GM19455 (cell line): ENCODE data around the gene PNMA8A.

Experiments used
- ATAC-seq: cut with Tn5 transposase; IDR thresholded peaks from one replicate; pipeline ENCODE4 v1.9.1; 2021; ENCODE audit not compliant: unreplicated experiment

Gene PNMA8A

DNA sequence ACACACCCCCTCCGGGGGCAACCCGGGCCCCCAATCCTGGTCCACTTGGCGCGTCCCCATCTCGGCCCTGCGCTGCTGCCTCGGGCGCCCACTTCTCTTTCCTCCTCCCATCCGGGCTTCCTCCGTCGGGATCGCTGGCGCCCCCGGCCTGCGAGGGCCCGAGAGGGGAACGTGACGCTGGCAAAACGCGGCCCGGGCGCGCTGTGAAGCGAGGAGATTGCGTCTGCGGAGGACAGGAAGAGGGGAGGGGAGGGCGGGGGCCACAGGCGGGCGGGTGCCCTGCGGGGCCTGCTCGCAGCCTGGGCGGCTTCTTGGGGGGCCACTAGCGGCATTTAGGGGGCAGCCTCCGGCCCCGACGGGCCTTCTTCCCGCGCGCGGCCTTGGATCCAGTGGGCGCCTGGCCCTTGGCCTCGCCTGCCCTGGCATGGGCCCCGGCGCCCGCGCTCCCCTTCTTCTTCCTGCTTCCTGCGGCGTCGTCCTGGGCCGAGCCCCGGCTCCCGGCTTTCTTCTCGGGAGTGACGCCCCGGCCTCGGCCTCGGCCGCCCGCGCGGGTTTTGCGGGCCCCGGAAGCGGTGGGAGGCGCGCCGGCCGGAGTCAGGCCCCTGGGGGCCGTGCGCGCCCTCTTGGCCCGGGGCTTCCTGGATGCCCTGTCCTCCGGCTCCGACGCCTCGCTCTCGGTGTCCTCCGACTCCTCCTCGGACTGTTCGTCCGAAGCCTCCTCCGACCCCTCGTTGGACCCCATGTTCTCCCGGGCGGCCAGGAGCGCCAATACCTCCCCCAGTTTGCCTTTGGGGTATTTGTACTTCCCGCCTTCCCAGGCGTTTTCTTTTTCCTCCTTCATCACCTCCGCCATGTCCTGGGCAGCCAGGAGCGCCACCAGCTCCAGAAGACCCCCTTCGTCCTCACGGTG, 22.1 kb upstream of the PNMA8A start:
- ATAC-seq = no peak

DNA sequence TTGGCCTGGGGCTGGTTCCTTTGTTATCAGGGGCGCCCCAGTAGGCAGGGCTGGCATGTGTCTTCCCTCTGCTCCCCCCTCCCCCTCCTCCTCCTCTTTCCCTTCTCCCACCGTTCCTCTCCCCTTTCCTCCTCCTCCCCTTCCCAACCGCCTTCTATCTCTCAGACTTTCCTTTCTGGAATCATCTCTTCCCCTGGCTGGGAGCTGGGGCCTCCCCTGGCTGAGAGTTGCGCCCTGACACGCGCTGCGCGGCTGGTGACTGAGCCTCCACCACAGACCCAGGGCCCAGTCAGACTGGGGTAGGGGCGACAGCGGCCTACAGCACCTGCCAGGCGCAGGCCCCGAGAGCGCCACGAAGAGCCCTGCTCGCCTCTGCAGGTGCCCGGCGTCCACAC, 21.5 kb upstream of the PNMA8A start:
- no peak for ATAC-seq

DNA sequence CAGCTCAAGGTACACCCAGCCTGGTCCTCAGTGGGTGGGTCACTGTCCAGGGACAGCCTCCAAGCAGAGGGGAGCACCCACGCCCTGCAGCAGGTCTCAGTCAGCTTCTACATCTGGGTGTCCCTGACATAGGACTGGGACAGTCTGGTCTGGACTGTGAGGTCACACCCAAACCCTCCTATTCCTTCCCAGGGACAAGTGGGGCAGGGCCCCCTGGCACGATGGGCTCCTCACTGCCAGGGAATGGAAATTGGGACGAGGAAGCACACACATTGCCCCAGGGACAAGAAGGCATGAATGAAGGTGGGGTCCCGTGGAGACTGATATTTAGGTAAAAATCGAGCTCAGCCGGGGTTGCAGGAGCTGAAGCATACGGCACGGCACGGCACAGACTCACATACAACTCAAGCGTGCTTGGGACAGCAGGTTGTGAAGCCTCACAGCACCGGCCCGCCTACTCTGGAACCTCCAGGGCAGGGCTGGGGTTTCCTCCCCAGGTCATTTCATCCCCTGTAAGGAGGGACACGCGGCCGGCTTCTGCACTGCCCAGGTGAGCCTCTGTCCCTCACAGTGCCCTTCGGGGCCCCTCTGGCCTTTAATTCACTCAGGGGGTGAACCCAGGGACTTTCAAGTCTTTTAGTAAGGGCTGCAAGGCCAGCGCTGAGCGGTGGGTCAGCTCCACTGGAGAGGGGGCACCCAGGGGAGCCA, 20.8 kb upstream of the PNMA8A start:
- no peak for ATAC-seq

DNA sequence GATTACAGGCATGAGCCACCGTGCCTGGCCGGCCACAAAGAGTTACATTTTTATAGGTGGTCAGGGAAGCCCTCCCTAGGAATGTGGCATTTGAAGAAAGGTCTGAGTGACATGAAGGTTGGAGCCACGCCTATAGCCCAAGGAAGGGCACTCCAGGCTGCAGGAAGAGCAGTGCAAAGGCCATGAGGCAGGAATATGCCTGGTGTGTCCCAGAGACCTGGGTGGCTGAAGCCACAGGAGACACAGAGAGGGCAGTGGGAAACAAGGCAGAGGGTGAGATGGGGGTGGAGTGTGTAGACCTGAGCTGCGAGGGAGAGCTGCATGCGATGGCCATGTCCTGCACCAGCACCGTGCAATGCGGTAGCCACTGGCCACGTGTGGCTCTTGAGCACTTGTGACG, 19.4 kb upstream of the PNMA8A start:
- no peak for ATAC-seq

DNA sequence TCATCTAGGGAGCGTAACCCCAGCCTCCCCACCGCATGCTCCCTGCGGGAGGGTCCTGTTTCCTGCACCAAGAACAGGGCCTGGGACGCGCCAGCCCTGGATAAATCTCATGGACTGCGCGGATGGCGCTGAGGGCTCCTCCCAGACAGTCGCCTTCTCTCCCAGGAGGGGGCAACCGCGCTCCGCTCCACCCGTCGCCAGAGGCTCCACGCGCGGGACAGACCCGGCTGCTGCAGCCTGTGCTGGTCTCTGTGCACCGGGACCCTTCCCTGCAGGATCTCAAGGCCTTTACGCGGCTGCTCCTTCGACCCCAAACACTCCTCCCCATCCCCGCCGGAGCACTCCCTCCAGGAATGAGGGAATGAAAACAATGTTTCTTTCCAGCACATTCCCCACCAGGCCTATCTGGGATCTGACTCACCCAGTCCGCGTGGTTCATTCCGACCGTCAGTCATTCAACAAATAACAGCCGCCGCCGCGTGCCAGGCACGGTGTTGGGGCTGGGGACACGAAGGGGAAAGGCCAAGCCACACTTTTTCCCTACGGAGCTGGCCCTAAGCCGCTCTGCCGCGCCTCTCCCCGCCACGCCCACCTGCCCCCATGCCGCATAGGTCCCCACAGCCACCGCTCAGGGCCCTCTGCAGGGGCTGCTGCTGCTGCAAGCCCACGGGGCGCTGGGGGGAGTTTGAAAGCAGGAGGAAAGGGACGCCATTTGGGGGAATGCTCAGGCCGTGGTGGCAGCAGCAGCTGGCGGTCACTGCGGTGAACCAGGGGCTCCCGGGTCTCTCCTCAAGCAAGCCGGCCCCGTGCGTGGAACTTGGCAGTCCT, 18.3 kb upstream of the PNMA8A start:
- ATAC-seq = no peak

DNA sequence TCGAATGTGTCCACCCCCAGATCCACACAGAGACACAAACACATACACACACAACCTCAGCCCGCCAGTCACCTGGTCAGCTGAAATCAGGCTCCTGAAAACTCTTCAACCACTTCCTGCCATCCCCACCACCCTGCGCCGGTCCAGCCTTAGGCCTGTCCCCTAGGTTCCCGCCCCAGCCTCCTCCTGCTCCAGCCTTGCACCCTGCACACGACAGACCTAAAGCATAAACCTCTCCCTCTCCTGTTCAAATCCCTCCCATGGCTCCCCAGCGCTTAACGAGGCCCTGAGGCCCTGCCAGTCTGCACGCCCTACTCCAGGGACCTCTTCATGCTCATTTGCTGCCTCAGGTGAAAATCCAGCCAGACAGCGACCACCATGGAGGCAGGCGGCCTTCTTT, 17.2 kb upstream of the PNMA8A start:
- no peak for ATAC-seq

DNA sequence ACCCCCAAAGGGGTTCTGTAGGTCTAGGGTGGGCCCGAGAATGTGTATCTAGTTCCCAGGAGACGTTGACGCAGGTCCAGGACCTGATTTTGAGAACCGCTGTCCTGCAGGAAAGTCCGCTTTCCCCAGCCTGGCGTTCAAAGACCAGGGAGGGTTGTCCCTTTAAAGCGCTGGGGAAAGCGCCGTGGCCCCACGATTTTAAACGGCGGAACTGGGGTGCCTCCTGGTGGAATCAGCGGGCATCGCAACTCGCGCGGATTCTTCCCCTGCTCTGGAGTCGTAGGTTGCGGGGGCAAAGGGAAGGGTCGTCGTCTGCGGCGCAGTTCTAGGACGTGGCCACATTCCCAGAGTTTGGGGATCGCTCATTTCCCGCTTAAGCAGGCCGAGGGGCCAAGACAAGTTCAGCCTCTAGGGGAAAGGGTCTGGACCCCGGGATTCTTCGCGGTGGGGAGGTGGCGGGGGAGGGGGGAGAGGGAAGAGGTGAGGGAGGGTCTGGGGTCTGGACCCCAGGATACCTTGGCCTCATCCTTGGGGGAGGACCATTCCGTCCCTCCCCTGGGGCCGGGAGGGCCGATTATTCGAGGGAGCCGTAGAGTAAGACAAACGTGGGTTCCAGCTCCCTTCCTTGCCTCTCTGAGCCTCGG, 16.6 kb upstream of the PNMA8A start:
- no peak for ATAC-seq

DNA sequence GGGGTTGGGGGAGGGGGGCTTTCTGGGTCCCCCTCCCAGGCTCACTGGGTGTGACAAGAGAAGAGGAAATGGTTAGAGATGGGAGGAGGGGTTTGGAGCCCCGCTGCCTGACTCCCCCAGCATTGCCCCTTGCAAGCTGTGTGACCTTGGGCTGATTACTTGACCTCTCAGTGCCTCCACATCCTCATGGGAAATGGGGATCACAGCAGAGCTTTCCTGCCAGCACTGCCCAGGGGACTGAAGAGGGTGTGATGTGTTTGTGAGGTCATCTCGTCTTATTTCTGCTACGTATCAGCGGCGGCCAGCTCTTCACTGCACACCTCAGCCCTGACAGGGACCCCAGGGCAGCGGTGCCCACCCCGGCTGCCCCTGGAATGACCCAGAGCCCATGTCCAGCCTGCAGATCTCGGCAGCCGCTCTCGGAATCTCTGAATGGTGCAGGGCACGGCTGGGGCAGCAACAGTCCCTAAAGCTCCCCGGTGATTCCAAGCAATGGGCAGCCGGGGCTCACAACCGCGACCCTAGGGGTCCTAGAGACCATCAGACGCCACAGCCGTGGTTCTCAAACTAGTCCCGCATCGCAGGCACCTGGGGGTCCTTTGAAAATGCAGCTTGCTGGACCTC, 15.9 kb upstream of the PNMA8A start:
- ATAC-seq = no peak

DNA sequence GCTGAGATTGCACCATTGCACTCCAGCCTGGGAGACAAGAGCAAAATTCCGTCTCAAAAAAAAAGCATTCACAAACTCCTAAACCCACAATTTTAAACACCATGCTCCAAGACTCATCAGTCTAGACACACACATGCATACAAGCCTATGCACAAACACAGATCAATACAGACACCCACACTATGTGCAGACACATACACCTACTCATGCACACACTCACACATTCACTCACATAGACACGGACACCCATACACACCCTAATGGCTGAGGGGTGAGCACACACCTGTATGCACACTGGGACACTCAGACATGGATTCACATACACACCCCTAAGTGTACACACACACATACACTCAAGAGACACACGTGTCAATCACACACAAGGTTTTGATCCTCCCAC, 15.0 kb upstream of the PNMA8A start:
- ATAC-seq = no peak

DNA sequence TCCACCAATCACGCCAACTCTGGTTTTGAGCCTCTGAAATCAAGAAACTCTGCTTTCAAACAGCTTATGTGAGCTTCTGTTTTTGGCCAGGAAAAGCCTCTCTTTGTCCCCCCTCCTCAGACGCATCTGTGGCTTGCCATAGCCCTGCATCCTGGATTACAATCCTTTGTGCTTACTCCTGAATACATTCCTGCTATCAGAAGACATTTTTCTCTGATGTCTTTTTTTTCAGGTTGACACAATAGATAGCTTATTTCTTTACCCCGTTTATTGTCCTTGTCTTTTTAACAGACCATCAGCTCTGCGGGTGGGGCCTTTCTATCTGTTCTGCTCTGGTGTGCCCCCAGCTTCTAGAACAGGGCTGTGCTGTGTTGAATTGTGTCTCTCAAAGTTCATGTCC, 13.3 kb upstream of the PNMA8A start:
- ATAC-seq = no peak

DNA sequence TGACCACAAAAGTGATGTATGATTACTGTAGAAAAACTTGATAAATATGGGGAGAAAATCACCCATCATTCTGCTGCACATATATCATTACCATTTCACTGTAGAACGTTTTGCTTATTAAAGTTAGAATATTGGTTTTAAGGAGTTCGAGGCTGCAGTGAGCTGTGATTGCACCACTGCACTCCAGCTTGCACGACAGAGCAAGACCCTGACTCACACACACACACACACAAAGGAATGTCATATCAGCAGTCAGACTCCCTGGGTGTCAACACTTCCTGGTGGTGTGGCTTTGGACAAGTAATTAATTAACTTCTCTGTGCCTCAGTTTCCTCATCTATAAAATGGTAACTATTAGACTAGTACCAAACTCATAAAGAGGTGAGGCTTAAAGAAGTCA, 11.3 kb upstream of the PNMA8A start:
- ATAC-seq = no peak

DNA sequence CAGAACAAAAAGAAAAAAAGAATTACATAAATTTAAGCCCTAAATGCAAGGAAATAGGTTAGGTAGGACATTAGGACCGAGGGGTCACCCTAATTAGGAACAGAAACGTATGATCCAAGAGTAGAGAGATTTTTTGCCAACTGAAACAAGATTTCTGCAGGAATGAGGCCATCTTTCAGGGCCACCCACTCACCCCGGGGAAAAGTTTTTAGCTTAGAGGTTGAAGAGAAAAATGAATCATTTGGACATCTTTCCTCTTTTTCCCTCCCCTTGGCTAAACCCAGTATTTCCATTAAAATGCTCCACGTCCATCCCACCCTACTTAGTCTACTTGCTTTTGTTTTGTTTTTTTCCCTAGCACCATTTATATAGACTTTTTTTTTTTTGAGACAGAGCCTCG, 10.6 kb upstream of the PNMA8A start:
- no peak for ATAC-seq

DNA sequence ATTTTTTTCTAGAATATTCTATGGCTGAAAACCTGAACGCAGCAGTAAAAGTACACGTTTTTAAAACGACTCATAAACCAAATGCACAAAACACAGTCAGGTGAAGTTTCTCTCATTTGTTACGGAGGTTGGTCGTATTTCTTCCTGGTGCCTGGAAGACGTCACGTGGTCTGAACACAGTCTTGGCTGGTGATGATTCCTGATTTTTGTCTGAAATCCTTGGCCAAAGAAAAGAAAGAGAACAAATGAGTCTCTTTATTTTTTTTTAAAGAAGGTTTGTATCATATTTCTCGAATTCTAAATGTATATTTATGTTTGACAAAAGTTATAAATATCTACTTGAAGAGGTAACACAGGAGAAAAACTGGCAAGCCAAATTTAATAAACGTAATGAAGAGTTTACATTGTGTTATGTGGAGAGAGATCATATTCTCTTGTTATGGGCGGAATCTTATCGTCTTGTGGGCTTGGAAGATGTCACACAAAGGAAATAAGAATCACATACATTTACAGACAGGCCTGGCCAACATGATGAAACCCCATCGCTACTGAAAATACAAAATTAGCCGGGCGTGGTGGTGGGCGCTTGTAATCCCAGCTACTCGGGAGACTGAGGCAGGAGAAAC, 10.0 kb upstream of the PNMA8A start:
- ATAC-seq = no peak

DNA sequence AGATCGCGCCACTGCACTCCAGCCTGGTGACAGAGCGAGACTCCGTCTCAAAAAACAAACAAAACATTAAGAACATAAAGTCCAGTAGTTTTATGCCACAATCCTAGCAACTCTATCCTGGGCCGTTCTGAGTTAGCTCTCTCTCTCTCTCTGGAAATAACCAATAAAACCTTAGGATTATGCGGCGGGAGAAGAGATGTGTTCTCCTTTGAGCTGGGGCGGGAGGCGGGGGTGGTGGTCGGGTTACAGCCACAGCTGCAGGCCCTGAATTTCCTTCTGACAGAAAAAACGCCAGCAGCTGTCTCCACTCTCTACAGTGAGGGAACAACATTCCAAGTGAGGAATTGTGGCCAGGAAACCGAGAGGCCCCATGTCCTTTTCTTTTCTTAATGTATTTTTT, 9.1 kb upstream of the PNMA8A start:
- no peak for ATAC-seq

DNA sequence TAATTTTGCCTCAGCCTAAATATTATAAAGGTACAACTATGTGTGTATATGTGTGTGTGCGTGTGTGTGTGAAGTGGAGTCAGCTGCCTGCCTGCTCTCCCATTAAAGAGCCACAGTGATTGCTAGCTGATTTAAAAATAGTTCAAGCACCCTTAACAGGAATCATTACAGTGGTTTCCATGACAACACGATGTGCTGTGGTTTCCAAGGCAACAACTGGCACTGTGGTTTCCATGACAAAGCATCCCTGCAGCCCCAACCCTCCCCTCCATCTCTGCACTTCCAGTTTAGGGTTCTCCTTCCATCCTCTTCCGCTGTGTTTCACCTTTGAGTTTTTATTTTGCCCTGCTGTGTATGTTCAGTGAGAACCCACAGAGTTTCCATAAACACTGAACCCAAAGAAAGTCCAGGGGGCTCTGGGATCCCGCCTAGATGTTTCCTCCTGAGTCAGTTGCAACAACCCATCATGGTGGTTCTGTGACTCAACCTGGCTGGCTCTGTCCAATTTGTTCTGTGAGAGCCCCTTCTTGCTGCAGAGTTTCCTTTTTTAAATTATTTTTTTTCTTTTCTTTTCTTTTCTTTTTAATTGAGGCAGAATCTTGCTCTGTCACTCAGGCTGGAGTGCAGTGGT, 7.1 kb upstream of the PNMA8A start:
- no peak for ATAC-seq

DNA sequence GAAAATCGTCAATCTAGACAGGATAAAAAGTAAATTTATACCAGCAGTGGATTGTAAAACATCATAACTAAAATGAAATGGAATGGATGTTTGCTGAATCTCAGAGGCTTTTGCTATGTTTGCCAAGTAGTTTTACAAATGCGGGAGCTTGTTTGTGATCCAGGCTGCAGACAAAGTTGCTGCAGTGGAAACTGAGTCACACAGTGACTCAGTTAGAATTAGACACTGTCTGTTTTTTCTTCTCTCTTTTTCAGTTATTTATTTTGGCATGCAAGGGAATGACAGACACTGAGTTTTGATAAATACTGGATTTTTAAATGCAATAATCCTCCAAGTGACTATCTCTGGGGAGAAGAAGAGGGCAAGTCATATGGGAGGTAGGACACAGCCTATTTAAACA, 4.6 kb upstream of the PNMA8A start:
- ATAC-seq = no peak

DNA sequence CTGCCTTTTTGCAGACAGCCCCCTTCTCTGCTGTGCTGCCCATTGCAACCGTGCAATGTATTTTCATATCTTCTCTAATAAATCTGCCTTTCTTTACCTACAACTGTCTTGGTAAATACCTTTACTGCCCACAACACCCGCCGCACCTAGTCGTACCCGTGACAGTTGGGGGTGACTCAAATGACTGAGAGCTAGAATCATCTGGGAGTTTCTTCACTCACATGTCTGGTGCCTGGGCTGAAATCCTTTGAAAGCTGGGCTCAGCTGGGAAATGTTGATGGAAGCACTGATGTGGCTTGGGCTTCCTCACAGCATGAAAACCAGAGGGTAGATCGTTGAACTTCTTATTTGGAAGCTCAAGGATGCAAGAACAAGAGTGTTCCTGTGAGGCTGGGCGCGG, 2.8 kb upstream of the PNMA8A start:
- no peak for ATAC-seq

DNA sequence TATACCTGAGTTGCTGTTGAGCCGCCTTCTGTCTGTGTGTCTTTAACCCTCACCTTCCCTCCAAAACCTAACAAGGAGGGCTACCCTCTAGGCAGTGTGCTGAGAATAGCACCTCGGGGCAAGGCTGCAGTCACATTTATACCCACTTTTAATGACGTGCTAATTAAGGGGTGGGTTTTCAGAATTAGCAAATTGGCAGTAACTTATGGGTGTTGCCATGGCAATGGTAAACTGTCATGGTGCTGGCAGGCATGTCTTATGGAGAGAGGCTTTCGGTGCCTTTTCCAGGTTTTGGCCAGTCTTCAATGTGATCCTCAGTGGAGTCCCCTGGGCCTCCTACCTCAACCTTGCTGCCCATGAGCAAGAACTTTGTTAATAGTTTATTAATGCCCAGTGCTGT, 1.2 kb upstream of the PNMA8A start:
- no peak for ATAC-seq

DNA sequence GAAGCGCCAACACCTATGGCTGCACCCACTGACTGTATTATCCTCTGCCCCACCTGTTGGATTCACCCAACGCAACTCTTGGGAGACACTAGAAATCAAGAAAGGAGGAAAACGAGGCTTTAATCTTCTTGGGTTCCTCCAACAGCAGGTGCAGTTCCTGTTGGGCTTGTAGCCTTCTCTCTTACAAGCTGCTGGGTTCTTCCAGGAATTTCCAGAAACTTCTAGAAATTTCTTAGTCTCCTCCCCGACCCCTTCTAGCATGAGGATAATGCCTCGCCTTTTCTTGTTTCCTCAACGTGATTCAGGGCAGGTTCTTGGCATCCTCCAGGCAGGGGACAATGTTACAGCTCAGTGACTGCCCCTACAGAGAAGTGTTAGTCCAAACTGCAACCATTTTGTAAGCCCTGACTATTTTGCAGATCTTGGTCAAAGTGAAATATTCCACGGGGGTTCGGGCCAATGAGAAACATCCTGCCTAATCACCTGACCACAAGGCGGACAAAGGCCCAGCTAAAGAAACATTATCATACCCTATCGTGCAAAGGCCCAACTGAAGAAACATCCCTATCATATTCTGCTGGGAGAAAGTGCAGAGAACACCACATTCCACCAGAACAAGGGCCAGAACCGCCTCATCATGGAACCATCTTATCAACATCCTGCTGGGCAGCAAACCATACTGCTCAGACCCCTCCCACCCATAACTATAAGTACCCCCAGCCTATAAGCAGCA, 614 bp upstream of the PNMA8A start:
- no peak for ATAC-seq
